ENCODE results near the gene SUSD6. TPM values are rescaled to one million over a fixed set of nuclear protein-coding genes. Genes with fewer than 3 reads are reported as not detected.

The SUSD6 gene
- total and polyA plus RNA-seq, 4 donors, result 16.0 to 75.1 (median 61.0) TPM

DNA sequence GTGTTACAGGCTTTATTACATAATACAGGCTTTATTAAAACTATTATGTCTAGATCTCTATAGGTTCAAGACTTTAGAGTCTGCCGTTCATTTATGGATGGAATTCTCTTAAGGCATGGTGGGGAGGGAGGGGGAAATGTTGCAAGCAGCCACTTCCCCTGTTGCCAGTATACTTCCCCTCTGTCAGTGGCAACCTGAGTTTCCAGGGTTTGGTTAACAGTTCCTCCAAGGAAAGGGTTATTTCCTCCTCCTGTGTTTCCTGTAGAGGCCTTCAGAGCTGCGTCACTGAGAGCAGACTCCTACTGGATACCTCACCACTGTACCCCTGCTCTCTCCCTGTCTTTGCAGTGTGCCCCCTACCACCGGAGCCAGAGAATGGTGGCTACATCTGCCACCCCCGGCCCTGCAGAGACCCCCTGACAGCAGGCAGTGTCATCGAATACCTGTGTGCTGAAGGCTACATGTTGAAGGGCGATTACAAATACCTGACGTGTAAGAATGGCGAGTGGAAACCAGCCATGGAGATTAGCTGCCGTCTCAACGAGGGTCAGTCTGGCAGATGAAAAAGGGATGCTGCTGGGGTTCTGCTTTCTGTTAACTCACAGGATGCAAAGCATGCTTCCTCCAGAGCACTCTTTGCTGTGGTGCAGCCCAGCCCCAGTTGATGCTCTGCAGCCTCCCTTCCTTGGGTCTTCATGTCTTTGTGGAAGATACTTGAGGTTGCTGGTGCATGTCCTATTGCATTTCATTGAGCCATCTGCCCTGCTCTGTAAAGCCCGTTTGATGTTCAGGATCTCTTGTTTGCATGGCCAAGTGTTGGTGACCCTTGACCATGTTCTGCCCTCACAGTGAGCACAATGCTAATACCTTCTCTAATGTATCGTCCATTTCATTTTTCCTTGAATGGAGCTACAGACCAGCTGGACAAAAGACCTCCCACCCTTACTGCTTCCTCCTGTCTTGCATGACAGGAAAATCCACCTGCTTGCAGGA, 91.9 kb downstream of the SUSD6 start:
- H3K27ac ChIP-seq (ENCODE audit: low read depth in 1 of 2, low read length in 1 of 2), result peak overlapping the region in 1 of 2 donors; percentile 82

DNA sequence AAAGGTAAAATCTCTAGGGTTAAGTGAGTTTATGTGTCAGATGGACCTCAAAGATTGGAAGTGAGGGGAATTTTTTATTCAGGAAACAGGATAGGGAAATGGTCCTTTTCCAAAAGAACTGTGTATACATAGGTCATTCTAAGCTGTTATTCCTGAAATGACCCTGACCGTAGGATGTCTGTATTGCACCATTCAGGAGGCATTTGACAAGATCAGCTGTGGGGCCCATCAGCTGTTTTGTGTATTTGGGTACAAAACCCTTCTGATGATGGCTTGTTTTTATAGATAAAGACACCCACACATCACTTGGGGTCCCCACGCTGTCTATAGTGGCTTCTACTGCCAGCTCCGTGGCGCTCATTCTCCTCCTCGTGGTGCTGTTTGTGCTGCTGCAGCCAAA, 92.9 kb downstream of the SUSD6 start:
- peak overlapping the region in 1 of 2 donors; percentile 54 for H3K27ac ChIP-seq (ENCODE audit: low read depth in 1 of 2, low read length in 1 of 2)
- DNase-seq (no peak), ATAC-seq (ENCODE audit: insufficient read depth, low FRiP score) (no peak)
- peaks cover 0 to 26% (median 7%) of the 10 kb centered on the region in 4 donors for H3K36me3 ChIP-seq (ENCODE audit: control insufficient read depth in 4 of 4, insufficient read depth in 4 of 4, low read length in 4 of 4)
- 78 to 83% methylated on average over 5 of the region's 5 CpGs for WGBS, 2 donors
- H3K27me3 ChIP-seq (ENCODE audit: control insufficient read depth in 3 of 3, insufficient read depth in 3 of 3, low read length in 2 of 3), result no peaks in the 10 kb centered on the region
- TF ChIP-seq, protein P1, sequence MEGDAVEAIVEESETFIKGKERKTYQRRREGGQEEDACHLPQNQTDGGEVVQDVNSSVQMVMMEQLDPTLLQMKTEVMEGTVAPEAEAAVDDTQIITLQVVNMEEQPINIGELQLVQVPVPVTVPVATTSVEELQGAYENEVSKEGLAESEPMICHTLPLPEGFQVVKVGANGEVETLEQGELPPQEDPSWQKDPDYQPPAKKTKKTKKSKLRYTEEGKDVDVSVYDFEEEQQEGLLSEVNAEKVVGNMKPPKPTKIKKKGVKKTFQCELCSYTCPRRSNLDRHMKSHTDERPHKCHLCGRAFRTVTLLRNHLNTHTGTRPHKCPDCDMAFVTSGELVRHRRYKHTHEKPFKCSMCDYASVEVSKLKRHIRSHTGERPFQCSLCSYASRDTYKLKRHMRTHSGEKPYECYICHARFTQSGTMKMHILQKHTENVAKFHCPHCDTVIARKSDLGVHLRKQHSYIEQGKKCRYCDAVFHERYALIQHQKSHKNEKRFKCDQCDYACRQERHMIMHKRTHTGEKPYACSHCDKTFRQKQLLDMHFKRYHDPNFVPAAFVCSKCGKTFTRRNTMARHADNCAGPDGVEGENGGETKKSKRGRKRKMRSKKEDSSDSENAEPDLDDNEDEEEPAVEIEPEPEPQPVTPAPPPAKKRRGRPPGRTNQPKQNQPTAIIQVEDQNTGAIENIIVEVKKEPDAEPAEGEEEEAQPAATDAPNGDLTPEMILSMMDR (IDR thresholded peaks at IDR 0.05; ENCODE audit: control extremely low read depth, extremely low read depth), result no peak
- H3K9me3 ChIP-seq (ENCODE audit: control insufficient read depth in 4 of 4, insufficient read depth in 3 of 4, low read length in 3 of 4), result no peaks in the 10 kb centered on the region
- peaks cover 0 to 26% (median 15%) of the 10 kb centered on the region in 5 donors for H3K4me1 ChIP-seq (ENCODE audit: control insufficient read depth in 5 of 5, insufficient read depth in 5 of 5, low read length in 5 of 5)
- H3K9ac ChIP-seq (ENCODE audit: insufficient read depth in 1 of 2, low read length in 2 of 2), result no peak overlapping the region
- no peak overlapping the region for H3K4me3 ChIP-seq

More for the DNA sequence above, 91.9 kb downstream of the SUSD6 start:
- H3K27me3 ChIP-seq (ENCODE audit: control insufficient read depth in 3 of 3, insufficient read depth in 3 of 3, low read length in 2 of 3), result no peaks in the 10 kb centered on the region
- peaks cover 0 to 19% (median 5%) of the 10 kb centered on the region in 4 donors for H3K36me3 ChIP-seq (ENCODE audit: control insufficient read depth in 4 of 4, insufficient read depth in 4 of 4, low read length in 4 of 4)
- H3K4me1 ChIP-seq (ENCODE audit: control insufficient read depth in 5 of 5, insufficient read depth in 5 of 5, low read length in 5 of 5), result peaks cover 0 to 27% (median 15%) of the 10 kb centered on the region in 5 donors
- DNase-seq, result no peak
- no peaks in the 10 kb centered on the region for H3K9me3 ChIP-seq (ENCODE audit: control insufficient read depth in 4 of 4, insufficient read depth in 3 of 4, low read length in 3 of 4)
- no peak overlapping the region for H3K9ac ChIP-seq (ENCODE audit: insufficient read depth in 1 of 2, low read length in 2 of 2)
- peak; percentile 49 for ATAC-seq (ENCODE audit: insufficient read depth, low FRiP score)
- WGBS, 2 donors, result 32 to 48% methylated on average over 12 of the region's 12 CpGs
- TF ChIP-seq, protein P1 (IDR thresholded peaks at IDR 0.05; ENCODE audit: control extremely low read depth, extremely low read depth), result no peak
- H3K4me3 ChIP-seq, result no peak overlapping the region

DNA sequence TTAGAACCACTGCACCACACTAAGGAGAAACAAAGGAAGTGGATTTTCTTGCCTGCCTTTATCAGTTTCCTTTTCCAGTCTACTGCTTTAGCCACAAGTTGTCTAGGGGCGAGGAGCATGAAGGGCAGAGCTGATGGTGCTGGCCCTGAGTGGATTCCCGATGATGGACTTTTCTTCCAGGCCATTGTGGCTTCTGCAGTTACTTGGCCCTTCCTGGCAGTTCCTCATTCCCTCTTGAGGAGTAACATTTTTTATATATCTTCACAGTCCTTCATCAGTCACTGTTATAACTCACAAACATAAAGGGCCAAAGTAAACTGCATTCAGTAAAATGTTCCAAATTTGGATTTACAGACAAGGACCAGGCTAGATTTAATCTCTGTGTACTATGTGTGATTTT, 94.3 kb downstream of the SUSD6 start:
- peaks cover 0 to 25% (median 15%) of the 10 kb centered on the region in 5 donors for H3K4me1 ChIP-seq (ENCODE audit: control insufficient read depth in 5 of 5, insufficient read depth in 5 of 5, low read length in 5 of 5)
- ATAC-seq (ENCODE audit: insufficient read depth, low FRiP score), result no peak
- no peak overlapping the region for H3K4me3 ChIP-seq
- TF ChIP-seq, protein P1 (IDR thresholded peaks at IDR 0.05; ENCODE audit: control extremely low read depth, extremely low read depth), result no peak
- WGBS, 2 donors, result 33 to 63% methylated on average over 2 of the region's 2 CpGs
- peak overlapping the region in 1 of 2 donors; percentile 9 for H3K27ac ChIP-seq (ENCODE audit: low read depth in 1 of 2, low read length in 1 of 2)
- no peak for DNase-seq
- H3K36me3 ChIP-seq (ENCODE audit: control insufficient read depth in 4 of 4, insufficient read depth in 4 of 4, low read length in 4 of 4), result peaks cover 2 to 32% (median 8%) of the 10 kb centered on the region in 4 donors
- no peaks in the 10 kb centered on the region for H3K9me3 ChIP-seq (ENCODE audit: control insufficient read depth in 4 of 4, insufficient read depth in 3 of 4, low read length in 3 of 4)
- no peaks in the 10 kb centered on the region for H3K27me3 ChIP-seq (ENCODE audit: control insufficient read depth in 3 of 3, insufficient read depth in 3 of 3, low read length in 2 of 3)
- H3K9ac ChIP-seq (ENCODE audit: insufficient read depth in 1 of 2, low read length in 2 of 2), result no peak overlapping the region
